Measurements from ENCODE around the gene ALDH3B2.
"Not testable (repeated sequence)": the region's sequence is repeated elsewhere in the genome, so short reads cannot be mapped to it uniquely, and the experiment has no call there.

GRCh38 chr11:67711676-67712075 lies 37.3 kb upstream of the ALDH3B2 start:
- TF ChIP-seq EZH2 (IDR thresholded peaks at IDR 0.05; ENCODE audit: low read depth, low read length, severe bottlenecking); CTCF (IDR thresholded peaks at IDR 0.05; ENCODE audit: control extremely low read depth in 1 of 3, insufficient read depth in 1 of 3, low read depth in 1 of 3, low read length in 3 of 3): not testable (repeated sequence)

Data from H1 (cell line).